GM23338 (cell line): Measurements from ENCODE around the gene AQP1. TPM values are rescaled to one million over a fixed set of nuclear protein-coding genes. Genes with fewer than 3 reads are reported as not detected.

Experiments
- ATAC-seq: fragments of 200-7000 bp; cut with Tn5 transposase; 3 replicates; pipeline ENCODE4 v1.9.1; 2020
- DNase-seq: peaks from one replicate; pipeline ENCODE4 v3.0.0-alpha.2; 2015; ENCODE audit warnings: low spot score
- H2AFZ ChIP-seq: fragments of 200-600 bp; sonication (generic); 2 replicates; pipeline ENCODE4 v1.8.0; 2016; ENCODE audit warnings: antibody characterized with exemption, mild to moderate bottlenecking, moderate library complexity
- H3F3A ChIP-seq: fragments of 200-600 bp; sonication (generic); replicated peaks from 2 replicates; pipeline ENCODE4 v1.8.0; 2017; ENCODE audit warnings: antibody characterized with exemption, mixed run types, low read depth
- H3K27ac ChIP-seq: fragments of 200-600 bp; sonication (generic); 2 replicates; pipeline ENCODE4 v1.6.1; 2016; ENCODE audit warnings: low read depth
- H3K27me3 ChIP-seq: fragments of 200-600 bp; sonication (generic); 2 replicates; pipeline ENCODE4 v1.8.0; 2016; ENCODE audit warnings: mild to moderate bottlenecking, mixed run types, moderate library complexity; ENCODE audit not compliant: insufficient read depth
- H3K36me3 ChIP-seq: fragments of 200-600 bp; sonication (generic); 2 replicates; pipeline ENCODE4 v1.8.0; 2016; ENCODE audit warnings: mild to moderate bottlenecking; ENCODE audit not compliant: insufficient read depth
- H3K4me1 ChIP-seq: fragments of 200-600 bp; sonication (generic); 2 replicates; pipeline ENCODE4 v1.8.0; 2016; ENCODE audit warnings: mild to moderate bottlenecking, moderate library complexity; ENCODE audit not compliant: insufficient read depth
- H3K4me2 ChIP-seq: fragments of 200-600 bp; sonication (generic); 2 replicates; pipeline ENCODE4 v1.7.1; 2017; ENCODE audit warnings: mixed run types
- H3K4me3 ChIP-seq: fragments of 200-600 bp; sonication (generic); 2 replicates; pipeline ENCODE4 v1.6.1; 2016; ENCODE audit warnings: mixed run types
- H3K79me2 ChIP-seq: fragments of 200-600 bp; sonication (generic); replicated peaks from 2 replicates; pipeline ENCODE4 v1.8.0; 2017; ENCODE audit warnings: mild to moderate bottlenecking; ENCODE audit not compliant: insufficient read depth
- H3K9me2 ChIP-seq: fragments of 200-600 bp; sonication (generic); 2 replicates; pipeline ENCODE4 v1.8.0; 2017; ENCODE audit not compliant: insufficient read depth
- H4K20me1 ChIP-seq: fragments of 200-600 bp; sonication (generic); replicated peaks from 2 replicates; pipeline ENCODE4 v1.8.0; 2017; ENCODE audit warnings: mild to moderate bottlenecking; ENCODE audit not compliant: insufficient read depth
- H3K27ac Mint-ChIP-seq: 2 replicates; pipeline ENCODE4 v1.8.0; 2020; ENCODE audit warnings: inconsistent platforms, mild to moderate bottlenecking, moderate library complexity, mixed read lengths
- H3K27me3 Mint-ChIP-seq: 3 replicates; pipeline ENCODE4 v1.8.0; 2022; ENCODE audit warnings: low read depth, mild to moderate bottlenecking, moderate library complexity, mixed read lengths, inconsistent platforms; ENCODE audit not compliant: insufficient read depth, poor library complexity
- H3K36me3 Mint-ChIP-seq: 3 replicates; pipeline ENCODE4 v1.8.0; 2021; ENCODE audit warnings: low read depth, mild to moderate bottlenecking, inconsistent platforms, moderate library complexity, mixed read lengths
- H3K4me1 Mint-ChIP-seq: 3 replicates; pipeline ENCODE4 v1.8.0; 2020; ENCODE audit warnings: mild to moderate bottlenecking, inconsistent platforms, mixed read lengths
- H3K4me3 Mint-ChIP-seq: 3 replicates; pipeline ENCODE4 v1.8.0; 2021; ENCODE audit warnings: moderate library complexity, mild to moderate bottlenecking, inconsistent platforms, mixed read lengths
- H3K9me3 Mint-ChIP-seq: 3 replicates; pipeline ENCODE4 v1.8.0; 2020; ENCODE audit warnings: moderate library complexity, mild to moderate bottlenecking, inconsistent platforms, mixed read lengths
- CREB1 ChIP-seq: fragments of 250-450 bp; sonication (Bioruptor Pico); IDR thresholded peaks from 2 replicates; pipeline ENCODE4 v1.5.0; 2020; ENCODE audit warnings: low read depth, mild to moderate bottlenecking, moderate library complexity
- EZH2phosphoT487 ChIP-seq: fragments of 200-600 bp; sonication (generic); IDR thresholded peaks from one replicate; pipeline ENCODE4 v1.8.1; 2018; ENCODE audit warnings: antibody characterized with exemption; ENCODE audit not compliant: unreplicated experiment
- JUNB ChIP-seq: IDR thresholded peaks from one replicate; pipeline ENCODE4 v1.6.1; 2016; ENCODE audit warnings: antibody characterized with exemption; ENCODE audit not compliant: unreplicated experiment
- NANOG ChIP-seq: IDR thresholded peaks from 2 replicates; pipeline ENCODE4 v1.6.1; 2016; ENCODE audit warnings: antibody characterized with exemption, borderline replicate concordance
- polyA plus RNA-seq: library from polyadenylated mRNA; unstranded; fragments of >200 nt; fragmentation: Nextera tagmentation; extraction: Ambion mirVana; gene quantifications from 2 replicates; pipeline ENCODE4 v1.2.1, GENCODE V29; 2016
- total RNA-seq: library from RNA; depleted of rRNA; stranded (reverse); fragments of >200 nt; shearing (Covaris generic); gene quantifications from 2 replicates; pipeline ENCODE4 v1.2.3, GENCODE V29; 2014
- TF ChIP-seq, protein P1 (sequence below): fragments of 250-450 bp; sonication (Bioruptor Pico); IDR thresholded peaks from 2 replicates; pipeline ENCODE4 v1.5.0; 2020; ENCODE audit warnings: mild to moderate bottlenecking, moderate library complexity
- TF ChIP-seq, protein P2 (sequence below): IDR thresholded peaks from one replicate; pipeline ENCODE4 v1.6.1; 2018; ENCODE audit warnings: antibody characterized with exemption; ENCODE audit not compliant: unreplicated experiment

Gene AQP1
- total and polyA plus RNA-seq, 2 experiments from 2014 or later, result 0.28 TPM; not detected in 1

DNA sequence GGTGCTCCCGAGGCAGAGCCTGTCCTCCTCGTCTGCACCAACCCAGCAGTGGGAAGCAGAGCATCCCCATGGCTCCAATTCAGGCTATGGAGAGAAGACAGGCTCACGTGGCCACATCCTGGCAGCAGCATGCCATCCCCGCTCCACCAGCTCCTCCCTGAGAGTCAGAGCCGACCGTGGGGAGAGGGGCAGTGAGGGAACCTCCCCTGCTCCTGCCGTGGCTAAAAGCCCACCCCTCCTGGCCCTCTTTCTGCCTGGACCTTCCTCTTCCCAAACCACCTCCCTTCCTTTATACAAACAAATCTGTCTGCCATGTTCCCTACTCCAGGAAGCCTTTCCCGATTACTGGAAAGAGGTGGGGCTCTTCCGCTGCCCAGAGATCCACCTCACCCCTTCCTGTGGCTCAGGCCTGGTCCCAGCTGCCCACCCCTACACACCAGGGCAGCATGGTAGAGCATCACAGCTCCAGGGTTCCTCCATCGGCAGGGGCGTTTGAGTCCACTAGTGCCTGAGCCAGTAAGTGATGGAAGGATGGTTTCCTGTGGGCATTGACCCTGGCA lies 10.8 kb upstream of the AQP1 start:
- Histone ChIP-seq H3F3A (no peaks in the 10 kb centered on the region), H4K20me1 (no peaks in the 10 kb centered on the region), H3K36me3 (no peaks in the 10 kb centered on the region), H3K4me2 (no peak overlapping the region), H3K27me3 (no peaks in the 10 kb centered on the region), H2AFZ (no peak overlapping the region), H3K79me2 (no peaks in the 10 kb centered on the region), H3K9me2 (no peaks in the 10 kb centered on the region), H3K27ac (no peak overlapping the region), H3K4me3 (no peak overlapping the region), H3K4me1 (no peaks in the 10 kb centered on the region)
- ATAC-seq (no peak), DNase-seq (no peak)
- Mint-ChIP-seq H3K4me1 (peaks cover 4% of the 10 kb centered on the region), H3K4me3 (no peak overlapping the region), H3K27me3 (peaks cover 8% of the 10 kb centered on the region), H3K27ac (no peak overlapping the region), H3K36me3 (no peaks in the 10 kb centered on the region), H3K9me3 (no peaks in the 10 kb centered on the region; the same call in 2 of the 3 replicates)
- TF ChIP-seq EZH2phosphoT487, result no peak
- no peak for TF ChIP-seq NANOG
- no peak for TF ChIP-seq CREB1
- TF ChIP-seq, protein P1, sequence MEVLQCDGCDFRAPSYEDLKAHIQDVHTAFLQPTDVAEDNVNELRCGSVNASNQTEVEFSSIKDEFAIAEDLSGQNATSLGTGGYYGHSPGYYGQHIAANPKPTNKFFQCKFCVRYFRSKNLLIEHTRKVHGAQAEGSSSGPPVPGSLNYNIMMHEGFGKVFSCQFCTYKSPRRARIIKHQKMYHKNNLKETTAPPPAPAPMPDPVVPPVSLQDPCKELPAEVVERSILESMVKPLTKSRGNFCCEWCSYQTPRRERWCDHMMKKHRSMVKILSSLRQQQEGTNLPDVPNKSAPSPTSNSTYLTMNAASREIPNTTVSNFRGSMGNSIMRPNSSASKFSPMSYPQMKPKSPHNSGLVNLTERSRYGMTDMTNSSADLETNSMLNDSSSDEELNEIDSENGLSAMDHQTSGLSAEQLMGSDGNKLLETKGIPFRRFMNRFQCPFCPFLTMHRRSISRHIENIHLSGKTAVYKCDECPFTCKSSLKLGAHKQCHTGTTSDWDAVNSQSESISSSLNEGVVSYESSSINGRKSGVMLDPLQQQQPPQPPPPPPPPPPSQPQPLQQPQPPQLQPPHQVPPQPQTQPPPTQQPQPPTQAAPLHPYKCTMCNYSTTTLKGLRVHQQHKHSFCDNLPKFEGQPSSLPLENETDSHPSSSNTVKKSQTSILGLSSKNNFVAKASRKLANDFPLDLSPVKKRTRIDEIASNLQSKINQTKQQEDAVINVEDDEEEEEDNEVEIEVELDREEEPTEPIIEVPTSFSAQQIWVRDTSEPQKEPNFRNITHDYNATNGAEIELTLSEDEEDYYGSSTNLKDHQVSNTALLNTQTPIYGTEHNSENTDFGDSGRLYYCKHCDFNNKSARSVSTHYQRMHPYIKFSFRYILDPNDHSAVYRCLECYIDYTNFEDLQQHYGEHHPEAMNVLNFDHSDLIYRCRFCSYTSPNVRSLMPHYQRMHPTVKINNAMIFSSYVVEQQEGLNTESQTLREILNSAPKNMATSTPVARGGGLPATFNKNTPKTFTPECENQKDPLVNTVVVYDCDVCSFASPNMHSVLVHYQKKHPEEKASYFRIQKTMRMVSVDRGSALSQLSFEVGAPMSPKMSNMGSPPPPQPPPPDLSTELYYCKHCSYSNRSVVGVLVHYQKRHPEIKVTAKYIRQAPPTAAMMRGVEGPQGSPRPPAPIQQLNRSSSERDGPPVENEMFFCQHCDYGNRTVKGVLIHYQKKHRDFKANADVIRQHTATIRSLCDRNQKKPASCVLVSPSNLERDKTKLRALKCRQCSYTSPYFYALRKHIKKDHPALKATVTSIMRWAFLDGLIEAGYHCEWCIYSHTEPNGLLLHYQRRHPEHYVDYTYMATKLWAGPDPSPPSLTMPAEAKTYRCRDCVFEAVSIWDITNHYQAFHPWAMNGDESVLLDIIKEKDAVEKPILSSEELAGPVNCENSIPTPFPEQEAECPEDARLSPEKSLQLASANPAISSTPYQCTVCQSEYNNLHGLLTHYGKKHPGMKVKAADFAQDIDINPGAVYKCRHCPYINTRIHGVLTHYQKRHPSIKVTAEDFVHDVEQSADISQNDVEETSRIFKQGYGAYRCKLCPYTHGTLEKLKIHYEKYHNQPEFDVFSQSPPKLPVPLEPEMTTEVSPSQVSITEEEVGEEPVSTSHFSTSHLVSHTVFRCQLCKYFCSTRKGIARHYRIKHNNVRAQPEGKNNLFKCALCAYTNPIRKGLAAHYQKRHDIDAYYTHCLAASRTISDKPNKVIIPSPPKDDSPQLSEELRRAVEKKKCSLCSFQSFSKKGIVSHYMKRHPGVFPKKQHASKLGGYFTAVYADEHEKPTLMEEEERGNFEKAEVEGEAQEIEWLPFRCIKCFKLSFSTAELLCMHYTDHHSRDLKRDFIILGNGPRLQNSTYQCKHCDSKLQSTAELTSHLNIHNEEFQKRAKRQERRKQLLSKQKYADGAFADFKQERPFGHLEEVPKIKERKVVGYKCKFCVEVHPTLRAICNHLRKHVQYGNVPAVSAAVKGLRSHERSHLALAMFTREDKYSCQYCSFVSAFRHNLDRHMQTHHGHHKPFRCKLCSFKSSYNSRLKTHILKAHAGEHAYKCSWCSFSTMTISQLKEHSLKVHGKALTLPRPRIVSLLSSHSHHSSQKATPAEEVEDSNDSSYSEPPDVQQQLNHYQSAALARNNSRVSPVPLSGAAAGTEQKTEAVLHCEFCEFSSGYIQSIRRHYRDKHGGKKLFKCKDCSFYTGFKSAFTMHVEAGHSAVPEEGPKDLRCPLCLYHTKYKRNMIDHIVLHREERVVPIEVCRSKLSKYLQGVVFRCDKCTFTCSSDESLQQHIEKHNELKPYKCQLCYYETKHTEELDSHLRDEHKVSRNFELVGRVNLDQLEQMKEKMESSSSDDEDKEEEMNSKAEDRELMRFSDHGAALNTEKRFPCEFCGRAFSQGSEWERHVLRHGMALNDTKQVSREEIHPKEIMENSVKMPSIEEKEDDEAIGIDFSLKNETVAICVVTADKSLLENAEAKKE (CRISPR knock-in tag), result no peak
- TF ChIP-seq, protein P2, sequence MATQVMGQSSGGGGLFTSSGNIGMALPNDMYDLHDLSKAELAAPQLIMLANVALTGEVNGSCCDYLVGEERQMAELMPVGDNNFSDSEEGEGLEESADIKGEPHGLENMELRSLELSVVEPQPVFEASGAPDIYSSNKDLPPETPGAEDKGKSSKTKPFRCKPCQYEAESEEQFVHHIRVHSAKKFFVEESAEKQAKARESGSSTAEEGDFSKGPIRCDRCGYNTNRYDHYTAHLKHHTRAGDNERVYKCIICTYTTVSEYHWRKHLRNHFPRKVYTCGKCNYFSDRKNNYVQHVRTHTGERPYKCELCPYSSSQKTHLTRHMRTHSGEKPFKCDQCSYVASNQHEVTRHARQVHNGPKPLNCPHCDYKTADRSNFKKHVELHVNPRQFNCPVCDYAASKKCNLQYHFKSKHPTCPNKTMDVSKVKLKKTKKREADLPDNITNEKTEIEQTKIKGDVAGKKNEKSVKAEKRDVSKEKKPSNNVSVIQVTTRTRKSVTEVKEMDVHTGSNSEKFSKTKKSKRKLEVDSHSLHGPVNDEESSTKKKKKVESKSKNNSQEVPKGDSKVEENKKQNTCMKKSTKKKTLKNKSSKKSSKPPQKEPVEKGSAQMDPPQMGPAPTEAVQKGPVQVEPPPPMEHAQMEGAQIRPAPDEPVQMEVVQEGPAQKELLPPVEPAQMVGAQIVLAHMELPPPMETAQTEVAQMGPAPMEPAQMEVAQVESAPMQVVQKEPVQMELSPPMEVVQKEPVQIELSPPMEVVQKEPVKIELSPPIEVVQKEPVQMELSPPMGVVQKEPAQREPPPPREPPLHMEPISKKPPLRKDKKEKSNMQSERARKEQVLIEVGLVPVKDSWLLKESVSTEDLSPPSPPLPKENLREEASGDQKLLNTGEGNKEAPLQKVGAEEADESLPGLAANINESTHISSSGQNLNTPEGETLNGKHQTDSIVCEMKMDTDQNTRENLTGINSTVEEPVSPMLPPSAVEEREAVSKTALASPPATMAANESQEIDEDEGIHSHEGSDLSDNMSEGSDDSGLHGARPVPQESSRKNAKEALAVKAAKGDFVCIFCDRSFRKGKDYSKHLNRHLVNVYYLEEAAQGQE, result no peak
- TF ChIP-seq JUNB, result no peak
